ENCODE measurements around the gene MYH11.

DNA sequence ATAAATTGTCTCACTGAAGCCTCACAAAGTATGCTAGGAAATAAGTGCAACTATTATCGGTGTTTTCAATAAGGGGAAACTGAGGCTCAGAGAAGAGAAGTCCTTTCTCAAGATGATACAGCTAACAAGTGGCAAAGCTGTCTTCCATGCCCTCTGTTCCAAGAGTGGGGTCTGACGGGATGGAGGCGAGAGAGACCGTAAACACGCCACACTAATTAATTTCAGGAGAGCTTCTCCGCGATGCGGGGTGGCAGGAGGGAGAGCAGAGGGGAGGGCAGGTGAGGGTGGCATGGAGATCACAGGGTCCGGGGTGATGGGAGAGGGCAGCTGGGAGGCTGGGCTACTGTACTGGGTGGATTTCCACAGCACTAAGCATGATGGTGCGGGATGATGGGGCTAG lies 80.3 kb downstream of the MYH11 start:
- no peak for TF ChIP-seq POLR2A (IDR thresholded peaks at IDR 0.05)
- no peak for TF ChIP-seq CTCF (IDR thresholded peaks at IDR 0.05)
- no peak for TF ChIP-seq POLR2AphosphoS5 (IDR thresholded peaks at IDR 0.05)

All from breast epithelium (tissue), 3 donors.